Muscle of back (tissue), 11 donors: Measurements from ENCODE around the gene MAN1C1. TPM values are rescaled to one million over a fixed set of nuclear protein-coding genes. Genes with fewer than 3 reads are reported as not detected.

Experiments used
- DNase-seq, 3 donors: peaks; one replicate each; pipeline versions ENCODE4 v3.0.0 to v3.0.0-alpha.2; 2013
- polyA plus RNA-seq, 10 donors: library from polyadenylated mRNA; unstranded; fragments of 120-200 nt; gene quantifications; one replicate each; pipeline ENCODE4 v1.2.1, GENCODE V29; 2013; ENCODE audit not compliant: insufficient read length in 10 of 10

Gene MAN1C1
- polyA plus RNA-seq, 10 donors = 9.1 to 15.4 (median 12.1) TPM

DNA sequence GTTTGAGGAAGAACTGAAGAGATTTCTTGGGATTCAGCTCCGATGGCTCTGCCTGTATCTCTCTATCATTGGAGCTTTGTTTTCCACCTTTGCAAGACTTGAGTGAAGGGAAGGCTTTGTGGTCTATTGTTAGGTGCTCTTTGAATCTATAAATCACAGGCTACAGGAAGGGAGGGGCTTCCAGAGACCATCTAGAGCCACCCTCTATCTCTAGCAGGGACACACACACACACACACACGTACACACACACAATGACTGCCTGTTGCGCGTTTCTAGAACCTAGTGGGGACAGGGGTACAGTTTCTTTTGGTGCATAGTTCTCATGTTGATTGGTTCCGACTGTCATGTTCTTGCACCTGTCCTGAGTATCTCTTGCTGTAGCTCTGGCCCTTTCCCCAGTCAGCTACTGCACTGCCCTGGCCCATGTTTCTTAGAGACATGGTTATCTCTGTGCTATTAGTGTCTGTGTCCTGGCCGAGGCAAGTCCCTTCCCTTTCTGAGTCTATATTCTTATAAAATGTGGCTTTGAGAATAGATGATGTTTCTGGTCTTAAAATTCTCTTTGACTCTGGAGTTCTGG is 60.7 kb downstream of the MAN1C1 start:
- no peak for DNase-seq

DNA sequence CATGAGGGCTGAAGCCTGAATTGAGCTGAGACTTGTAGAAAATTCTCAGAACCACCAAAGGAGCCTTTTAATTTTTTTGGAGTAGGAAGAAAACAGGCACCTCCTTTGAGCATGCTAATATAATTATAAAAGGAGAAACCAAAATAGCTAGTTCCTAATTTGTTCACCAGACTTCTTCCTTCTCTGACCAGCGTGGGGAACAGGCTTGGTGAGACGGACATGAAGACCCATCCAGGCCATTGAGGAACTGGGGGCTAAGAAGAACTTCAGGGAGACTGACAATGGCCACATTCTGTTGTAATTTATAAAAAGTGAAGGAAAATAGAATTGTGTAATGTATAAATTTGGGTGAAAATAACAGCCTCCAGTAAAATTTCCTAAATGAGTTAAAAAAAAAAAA is 62.6 kb downstream of the MAN1C1 start:
- DNase-seq = no peak

DNA sequence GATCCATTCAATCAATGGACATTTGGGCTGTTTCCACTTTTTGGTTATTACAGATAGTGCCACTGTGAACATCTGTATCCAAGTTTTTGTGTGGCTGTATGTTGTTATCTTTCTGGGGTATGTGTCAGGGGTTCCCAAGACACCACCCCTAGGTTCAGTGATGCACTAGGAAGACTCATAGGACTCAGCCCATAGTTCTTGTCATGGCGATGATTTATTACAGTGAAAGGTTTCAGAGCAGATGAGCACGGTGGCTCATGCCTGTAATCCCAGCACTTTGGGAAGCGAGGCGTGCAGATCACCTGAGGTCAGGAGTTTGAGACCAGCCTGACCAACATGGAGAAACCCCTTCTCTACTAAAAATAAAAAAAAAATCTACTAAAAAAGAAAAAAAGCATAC is 64.1 kb downstream of the MAN1C1 start:
- no peak for DNase-seq

DNA sequence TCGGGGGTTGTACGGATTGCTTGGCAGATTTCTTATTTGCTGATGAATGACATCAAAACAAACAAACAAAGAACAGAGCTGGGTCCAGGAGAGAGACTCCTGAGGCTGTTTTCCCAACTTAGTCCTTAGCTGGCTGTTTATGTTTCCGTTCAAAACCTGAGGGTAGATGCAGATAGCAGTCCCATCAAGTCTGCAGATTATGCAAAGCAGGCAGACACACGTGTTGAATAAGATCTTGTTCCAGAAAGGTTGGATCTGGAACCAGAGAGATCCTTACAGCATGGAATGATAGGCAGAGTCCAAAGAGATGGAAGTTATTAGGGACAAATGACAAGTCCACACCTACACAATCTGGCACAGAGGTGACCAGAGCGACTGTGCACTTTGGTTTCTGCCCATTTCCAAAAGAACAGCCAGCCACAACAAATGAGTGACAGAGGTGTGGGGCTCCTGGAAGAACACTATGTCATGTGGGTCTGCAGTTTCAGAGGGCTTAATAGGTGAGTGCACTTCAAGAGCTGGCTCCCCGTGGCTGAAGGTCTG is 65.5 kb downstream of the MAN1C1 start:
- no peak for DNase-seq

DNA sequence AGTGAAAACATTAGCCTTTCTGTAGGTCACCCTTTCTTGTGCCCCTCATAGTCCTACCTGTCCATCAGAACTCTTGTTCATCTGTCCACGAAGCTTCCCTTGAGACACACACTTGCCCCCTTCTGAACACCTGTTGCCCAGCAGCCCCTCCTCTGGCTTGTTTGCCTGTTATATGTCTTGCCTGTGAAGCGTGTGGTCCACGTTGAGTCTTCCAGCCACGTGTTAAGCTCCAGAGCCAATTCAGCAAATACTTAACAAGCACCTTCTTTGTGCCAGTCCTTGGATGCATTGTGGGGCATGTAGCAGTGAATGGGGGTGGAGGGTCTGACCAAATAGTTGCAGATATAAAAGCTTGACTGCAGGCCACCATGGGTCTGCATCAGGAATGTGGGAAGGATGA is 66.6 kb downstream of the MAN1C1 start:
- no peak for DNase-seq

GRCh38 chr1:25683731-25684130 is 67.1 kb downstream of the MAN1C1 start:
- no peak for DNase-seq

DNA sequence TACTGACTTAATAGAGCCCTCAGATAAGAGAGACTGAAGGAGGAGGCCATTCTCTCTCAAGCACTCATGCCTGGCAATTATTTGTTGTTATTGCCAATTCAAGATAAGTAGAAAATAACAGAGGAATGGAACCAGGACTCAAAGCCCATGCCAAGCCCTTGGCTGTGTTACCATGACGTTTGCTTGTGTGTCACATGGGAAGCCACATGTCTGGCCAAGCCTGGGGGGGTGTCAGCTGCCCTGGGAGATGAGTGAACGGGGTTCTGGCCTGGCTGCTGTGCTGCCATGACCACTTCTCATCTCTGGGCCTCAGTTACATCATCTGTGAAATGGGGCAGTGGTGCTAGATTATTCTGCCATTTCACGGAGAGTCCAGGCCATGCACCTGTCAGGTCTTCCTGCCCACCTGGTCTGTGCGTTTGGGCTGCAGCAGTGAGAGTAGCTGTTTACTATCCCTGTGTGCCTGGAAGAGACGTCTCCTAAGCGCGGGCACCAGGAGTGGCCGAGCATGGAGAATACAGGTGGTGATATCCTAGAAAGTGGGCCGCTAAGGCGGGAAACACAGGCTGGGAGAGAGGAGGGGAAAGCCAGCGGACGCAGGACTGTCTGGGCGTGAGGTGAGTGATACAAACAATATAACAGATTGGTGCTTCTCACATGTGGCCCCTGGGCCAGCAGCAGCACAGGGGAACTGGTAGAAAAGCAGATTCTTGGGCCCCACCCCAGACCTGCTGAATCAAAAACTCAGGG is 67.8 kb downstream of the MAN1C1 start:
- no peak for DNase-seq

DNA sequence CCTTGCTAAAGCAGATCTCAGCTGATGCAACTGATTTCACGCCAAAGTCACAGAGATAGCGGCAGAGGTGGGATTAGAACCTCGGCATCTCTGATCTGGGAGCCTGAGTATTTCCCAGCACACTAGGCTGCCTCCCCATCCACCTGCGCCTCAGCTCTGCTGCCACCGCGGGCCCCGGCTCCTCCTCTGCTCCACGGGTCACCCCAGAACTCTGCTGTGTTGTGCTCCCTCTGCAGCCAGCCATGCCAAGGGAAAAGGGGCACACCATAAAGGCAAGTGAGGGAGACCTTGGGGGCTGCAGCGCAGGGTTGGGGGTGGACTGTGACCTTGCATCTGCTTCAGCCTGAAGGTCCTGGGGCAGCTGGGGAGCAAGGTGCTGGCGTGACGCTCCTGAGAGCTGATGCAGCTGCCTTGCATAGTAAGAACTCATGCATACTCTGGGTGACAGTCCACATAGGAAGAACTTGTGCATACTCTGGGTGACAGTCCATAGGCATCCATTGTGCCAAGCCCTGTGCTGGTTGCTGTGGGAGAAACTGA is 68.7 kb downstream of the MAN1C1 start:
- DNase-seq = no peak

GRCh38 chr1:25685938-25686665 is 69.5 kb downstream of the MAN1C1 start:
- no peak for DNase-seq

- DNase-seq = no peak
Observed at GRCh38 chr1:25687221-25688017, 70.8 kb downstream of the MAN1C1 start.

DNA sequence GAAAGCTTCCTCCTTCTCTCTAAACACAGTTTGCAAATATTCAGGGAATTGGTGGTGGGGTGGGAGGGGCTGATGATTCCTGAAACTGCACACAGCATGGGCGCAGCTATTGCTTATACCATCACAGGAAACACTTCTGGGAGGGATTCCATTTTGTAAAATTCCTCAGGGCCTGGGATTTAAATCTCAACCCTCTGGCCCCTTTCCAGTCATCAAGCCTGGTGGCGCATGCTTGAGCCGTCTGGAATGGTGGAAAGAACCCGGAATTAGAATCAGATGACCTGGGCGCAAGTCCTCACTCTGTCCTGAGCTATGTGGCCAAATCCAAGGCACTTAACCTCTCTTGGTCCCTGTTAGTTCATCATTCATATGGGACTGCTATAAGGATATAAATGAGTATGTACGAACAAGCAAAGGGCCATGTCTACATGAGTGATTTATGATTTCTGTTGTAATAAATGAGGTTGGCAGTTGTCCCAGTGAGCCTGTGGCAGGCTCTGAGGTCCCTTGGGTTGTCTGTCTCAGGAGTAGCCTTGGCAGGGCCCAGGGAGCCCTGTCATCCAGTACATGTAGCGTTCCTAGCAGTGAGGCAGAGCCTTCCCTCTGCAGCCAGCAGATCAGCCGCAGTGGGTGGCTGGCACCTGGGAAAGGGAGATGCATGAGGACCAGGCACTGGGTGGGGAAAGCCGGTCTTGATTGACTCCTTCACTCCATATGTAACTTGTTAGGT is 72.0 kb downstream of the MAN1C1 start:
- DNase-seq = peak in 1 of 3 donors; percentile 61

DNA sequence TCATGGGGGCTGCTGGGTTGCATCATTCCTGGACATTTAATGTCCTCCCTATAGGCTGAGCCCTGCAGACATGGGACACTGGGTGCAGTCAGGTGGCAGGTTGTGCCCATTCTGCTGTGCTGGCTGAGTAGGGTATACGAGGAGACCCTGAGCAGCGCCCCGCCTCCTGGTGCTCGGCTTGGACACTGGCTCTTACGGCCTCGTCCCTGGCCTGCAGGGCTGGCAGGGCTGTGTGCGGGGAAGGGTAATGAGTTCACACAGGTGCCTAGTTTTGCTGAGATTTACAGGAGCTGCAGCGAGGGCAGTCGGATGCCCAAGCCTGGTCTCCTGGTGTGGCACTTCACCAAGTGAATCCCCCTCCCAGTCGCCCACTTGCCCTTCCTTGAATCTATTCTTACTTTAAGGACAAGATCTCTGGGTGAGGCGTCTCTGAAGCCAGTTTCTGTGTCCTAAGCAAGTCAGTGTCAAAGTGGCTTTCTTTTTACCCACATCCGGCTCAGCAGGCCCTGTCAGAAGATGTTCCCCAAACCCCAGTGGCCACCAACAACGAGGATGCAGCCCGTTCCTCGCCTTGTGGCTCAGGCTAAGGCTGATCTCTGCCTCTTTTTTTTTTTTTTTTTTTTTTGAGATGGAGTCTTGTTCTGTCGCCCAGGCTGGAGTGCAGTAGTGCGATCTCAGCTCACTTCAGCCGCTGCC is 73.2 kb downstream of the MAN1C1 start:
- DNase-seq = no peak

DNA sequence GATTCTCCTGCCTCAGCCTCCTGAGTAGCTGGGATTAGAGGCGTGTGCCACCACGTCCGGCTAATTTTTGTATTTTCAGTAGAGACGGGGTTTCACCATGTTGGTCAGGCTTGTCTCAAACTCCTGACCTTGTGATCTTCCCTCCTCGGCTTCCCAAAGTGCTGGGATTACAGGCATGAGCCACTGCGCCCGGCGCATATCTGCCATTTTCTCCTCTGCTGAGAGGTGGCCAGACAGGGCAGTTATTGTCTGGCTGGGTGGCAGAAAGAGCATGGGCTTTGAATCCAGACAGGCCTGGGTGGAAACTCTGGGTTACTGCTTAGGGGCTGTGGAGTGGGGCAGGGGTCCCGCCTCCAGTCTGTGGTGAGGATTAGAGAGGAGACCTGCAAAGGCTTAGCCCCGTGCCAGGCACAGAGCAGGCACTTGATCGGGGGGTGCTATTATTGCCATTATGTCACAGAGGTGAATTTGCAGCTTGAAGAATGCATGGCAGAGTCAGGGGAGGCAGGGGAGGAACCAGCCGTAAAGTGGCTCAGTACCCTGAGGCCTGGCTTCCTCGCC is 73.9 kb downstream of the MAN1C1 start:
- no peak for DNase-seq

DNA sequence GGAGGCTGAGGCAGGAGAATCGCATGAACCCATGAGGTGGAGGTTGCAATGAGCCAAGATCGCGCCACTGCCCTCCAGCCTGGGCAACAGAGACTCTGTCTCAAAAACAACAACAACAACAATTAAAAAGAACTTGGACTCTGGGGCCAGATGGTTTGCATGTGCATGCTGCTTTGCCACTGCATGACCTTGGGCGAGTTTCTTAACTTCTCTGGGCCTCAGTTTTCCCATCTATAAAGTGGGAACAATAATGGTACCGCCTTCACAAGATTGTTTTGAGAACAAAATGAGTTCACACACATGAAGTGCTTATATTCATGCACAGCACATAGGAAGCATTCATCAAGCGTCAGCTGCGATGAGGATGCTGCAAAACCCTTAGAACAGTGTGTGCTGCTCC is 74.6 kb downstream of the MAN1C1 start:
- DNase-seq = no peak

GRCh38 chr1:25692560-25692959 is 76.0 kb downstream of the MAN1C1 start:
- no peak for DNase-seq

- peak; percentile 76 to 91 (median 76) for DNase-seq
Observed at GRCh38 chr1:25694167-25695007, 77.8 kb downstream of the MAN1C1 start.

DNA sequence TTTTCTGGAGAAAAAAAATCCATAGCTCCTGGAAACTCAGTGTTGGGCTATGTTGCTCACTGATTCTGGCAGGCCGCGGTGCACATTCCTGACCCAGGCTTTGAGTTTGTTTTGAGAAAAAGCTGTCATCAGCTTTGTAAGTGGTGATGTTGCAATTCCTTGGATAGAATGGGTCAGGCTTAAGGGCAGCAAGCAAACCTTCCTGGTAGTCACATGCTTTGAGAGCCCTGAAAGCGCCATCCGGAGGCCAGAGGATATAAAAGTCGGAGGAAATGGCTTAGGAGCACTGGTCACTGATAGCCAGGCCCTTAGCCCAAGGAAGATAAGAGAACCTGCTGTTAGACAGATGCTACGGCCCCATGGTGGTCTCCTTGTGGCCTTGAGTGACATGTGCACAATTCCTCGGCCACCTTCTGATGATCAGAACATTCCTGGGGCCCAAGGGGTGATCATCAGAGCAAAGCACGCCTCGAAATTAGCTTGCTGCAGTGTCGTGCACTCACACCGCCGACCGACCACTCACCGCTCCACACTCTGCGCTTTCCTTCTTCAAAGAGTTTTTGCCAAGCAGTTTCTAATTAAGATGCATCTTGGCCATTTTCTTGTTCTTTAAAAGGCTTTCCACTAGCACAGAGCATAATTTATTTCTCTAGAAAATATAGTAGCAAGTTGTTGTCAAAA is 78.6 kb downstream of the MAN1C1 start:
- peak; percentile 71 to 94 (median 86) for DNase-seq

DNA sequence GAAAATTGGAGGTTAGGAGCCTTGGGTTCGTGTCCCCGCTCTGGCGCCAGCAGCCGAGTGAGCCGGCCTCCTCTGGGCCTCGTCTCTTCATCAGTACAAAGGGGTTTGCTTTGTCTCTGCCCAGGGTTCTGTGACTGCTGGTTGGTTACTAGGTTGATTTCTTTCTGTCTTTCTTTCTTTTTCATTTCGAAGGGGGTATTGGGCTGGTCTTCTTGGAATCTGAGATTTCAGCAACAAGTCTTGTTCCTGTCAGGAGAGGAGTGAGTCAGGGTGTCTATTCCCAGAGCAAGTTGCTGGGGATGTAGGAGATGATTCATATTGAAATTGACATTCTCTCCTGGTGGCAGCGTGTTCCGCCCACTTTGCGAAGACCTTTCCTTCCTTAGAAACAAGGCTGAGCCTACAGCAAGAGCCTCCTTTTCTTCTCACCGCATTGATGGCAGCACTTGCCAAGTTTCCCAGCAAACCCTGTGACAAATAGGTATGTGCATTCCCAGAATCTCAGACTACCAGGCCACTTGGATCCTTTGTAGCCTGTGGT is 79.2 kb downstream of the MAN1C1 start:
- peak in 1 of 3 donors; percentile 82 for DNase-seq
